Stimulated activated CD4-positive, alpha-beta T cell treated with anti-CD3 and anti-CD28 coated beads, Interleukin-12 subunit alpha, Interleukin-12 subunit beta, amount 100 ng/mL, for 24 hours (primary cell): Measurements from ENCODE around the gene XPOT.

Source experiments
- DNase-seq, 2 experiments: peaks; one replicate each; pipeline ENCODE4 v3.0.0-alpha.2; 2020; ENCODE audit warnings: low read depth in 2 of 2

The XPOT gene

GRCh38 chr12:64466178-64466577, 62.0 kb downstream of the XPOT start:
- DNase-seq, result no peak

GRCh38 chr12:64468966-64469365, 64.8 kb downstream of the XPOT start:
- DNase-seq, result no peak

- no peak for DNase-seq
Measured at GRCh38 chr12:64469455-64470142, 65.4 kb downstream of the XPOT start.

GRCh38 chr12:64470495-64470894, 66.3 kb downstream of the XPOT start:
- DNase-seq, result no peak

GRCh38 chr12:64473176-64473575, 69.0 kb downstream of the XPOT start:
- DNase-seq, result no peak

- no peak for DNase-seq
Measured at GRCh38 chr12:64475518-64475917, 71.3 kb downstream of the XPOT start.

- DNase-seq, result no peak
Measured at GRCh38 chr12:64476844-64477243, 72.7 kb downstream of the XPOT start.

GRCh38 chr12:64478661-64479060, 74.5 kb downstream of the XPOT start:
- DNase-seq, result no peak

- DNase-seq, result no peak
Measured at GRCh38 chr12:64480148-64480547, 76.0 kb downstream of the XPOT start.

GRCh38 chr12:64486657-64487056, 82.5 kb downstream of the XPOT start:
- no peak for DNase-seq

GRCh38 chr12:64491718-64492117, 87.5 kb downstream of the XPOT start:
- no peak for DNase-seq

GRCh38 chr12:64493513-64493912, 89.3 kb downstream of the XPOT start:
- DNase-seq, result no peak

GRCh38 chr12:64494998-64495729, 91.0 kb downstream of the XPOT start:
- DNase-seq, result no peak

- no peak for DNase-seq
Measured at GRCh38 chr12:64496839-64497400, 92.7 kb downstream of the XPOT start.

- no peak for DNase-seq
Measured at GRCh38 chr12:64497484-64497883, 93.3 kb downstream of the XPOT start.

- no peak for DNase-seq
Measured at GRCh38 chr12:64497903-64498302, 93.7 kb downstream of the XPOT start.

GRCh38 chr12:64500394-64500793, 96.2 kb downstream of the XPOT start:
- no peak for DNase-seq
